Vagina (tissue), 2 donors: ENCODE measurements around the gene SLC1A4.

Experiments used
- CTCF ChIP-seq, 3 experiments: fragments of 450-650 bp in 2 of 3; fragments of 200-600 bp in 1 of 3; sonication (generic) in 1 of 3; IDR thresholded peaks; one replicate each; pipeline ENCODE4 v1.5.1; 2017 to 2019; ENCODE audit warnings: antibody characterized with exemption in 3 of 3, mild to moderate bottlenecking in 2 of 3, moderate library complexity in 2 of 3
- POLR2A ChIP-seq, 2 donors: fragments of 450-650 bp; IDR thresholded peaks; one replicate each; pipeline ENCODE4 v1.6.1; 2017; ENCODE audit warnings: antibody characterized with exemption in 2 of 2, mild to moderate bottlenecking in 2 of 2, moderate library complexity in 2 of 2
- POLR2AphosphoS5 ChIP-seq, 2 donors: sonication (generic); formaldehyde crosslinking; IDR thresholded peaks; one replicate each; pipeline ENCODE4 v1.9.0; 2017; ENCODE audit warnings: antibody characterized with exemption in 2 of 2, mild to moderate bottlenecking in 2 of 2, low read depth in 1 of 2; ENCODE audit not compliant: insufficient read depth in 1 of 2

- no peak for TF ChIP-seq POLR2A (IDR thresholded peaks at IDR 0.05)
- TF ChIP-seq POLR2AphosphoS5 (IDR thresholded peaks at IDR 0.05; ENCODE audit: insufficient read depth in 1 of 2, low read depth in 1 of 2) = no peak
- TF ChIP-seq CTCF (IDR thresholded peaks at IDR 0.05) = no peak
Observed at GRCh38 chr2:64996871-64997307, 7.7 kb downstream of the SLC1A4 start.
